Measurements from ENCODE around the gene JARID2.

DNA sequence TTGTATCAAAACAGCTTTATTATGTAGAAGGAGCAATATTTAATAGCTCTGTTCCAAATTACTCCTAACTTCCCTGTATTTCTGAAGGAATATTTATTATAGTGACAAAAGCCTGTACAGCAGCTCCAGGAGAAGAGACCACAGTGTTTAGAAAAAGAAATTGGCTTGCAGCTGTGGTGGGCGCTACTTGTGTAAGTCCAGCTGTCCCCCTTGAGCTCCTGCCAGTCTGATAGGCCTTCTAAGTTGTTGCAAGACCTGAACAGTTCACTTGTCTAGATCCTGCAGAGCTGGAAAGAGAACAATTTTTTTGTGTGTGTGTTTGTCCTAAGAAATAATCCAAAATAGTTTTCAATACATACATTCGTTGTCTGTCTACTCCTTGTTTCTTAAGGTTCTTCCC, 86.6 kb downstream of the JARID2 start:
- TF ChIP-seq TCF7L2 (IDR thresholded peaks at IDR 0.05; ENCODE audit: low read depth, low read length) (no peak), POLR2AphosphoS5 (IDR thresholded peaks at IDR 0.05; ENCODE audit: low read depth, low read length) (no peak), SIN3A (IDR thresholded peaks at IDR 0.05; ENCODE audit: borderline replicate concordance, insufficient read depth, low read depth, low read length) (no peak)
- TF ChIP-seq, protein P1, sequence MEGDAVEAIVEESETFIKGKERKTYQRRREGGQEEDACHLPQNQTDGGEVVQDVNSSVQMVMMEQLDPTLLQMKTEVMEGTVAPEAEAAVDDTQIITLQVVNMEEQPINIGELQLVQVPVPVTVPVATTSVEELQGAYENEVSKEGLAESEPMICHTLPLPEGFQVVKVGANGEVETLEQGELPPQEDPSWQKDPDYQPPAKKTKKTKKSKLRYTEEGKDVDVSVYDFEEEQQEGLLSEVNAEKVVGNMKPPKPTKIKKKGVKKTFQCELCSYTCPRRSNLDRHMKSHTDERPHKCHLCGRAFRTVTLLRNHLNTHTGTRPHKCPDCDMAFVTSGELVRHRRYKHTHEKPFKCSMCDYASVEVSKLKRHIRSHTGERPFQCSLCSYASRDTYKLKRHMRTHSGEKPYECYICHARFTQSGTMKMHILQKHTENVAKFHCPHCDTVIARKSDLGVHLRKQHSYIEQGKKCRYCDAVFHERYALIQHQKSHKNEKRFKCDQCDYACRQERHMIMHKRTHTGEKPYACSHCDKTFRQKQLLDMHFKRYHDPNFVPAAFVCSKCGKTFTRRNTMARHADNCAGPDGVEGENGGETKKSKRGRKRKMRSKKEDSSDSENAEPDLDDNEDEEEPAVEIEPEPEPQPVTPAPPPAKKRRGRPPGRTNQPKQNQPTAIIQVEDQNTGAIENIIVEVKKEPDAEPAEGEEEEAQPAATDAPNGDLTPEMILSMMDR (IDR thresholded peaks at IDR 0.05) = no peak
- TF ChIP-seq, protein P2, sequence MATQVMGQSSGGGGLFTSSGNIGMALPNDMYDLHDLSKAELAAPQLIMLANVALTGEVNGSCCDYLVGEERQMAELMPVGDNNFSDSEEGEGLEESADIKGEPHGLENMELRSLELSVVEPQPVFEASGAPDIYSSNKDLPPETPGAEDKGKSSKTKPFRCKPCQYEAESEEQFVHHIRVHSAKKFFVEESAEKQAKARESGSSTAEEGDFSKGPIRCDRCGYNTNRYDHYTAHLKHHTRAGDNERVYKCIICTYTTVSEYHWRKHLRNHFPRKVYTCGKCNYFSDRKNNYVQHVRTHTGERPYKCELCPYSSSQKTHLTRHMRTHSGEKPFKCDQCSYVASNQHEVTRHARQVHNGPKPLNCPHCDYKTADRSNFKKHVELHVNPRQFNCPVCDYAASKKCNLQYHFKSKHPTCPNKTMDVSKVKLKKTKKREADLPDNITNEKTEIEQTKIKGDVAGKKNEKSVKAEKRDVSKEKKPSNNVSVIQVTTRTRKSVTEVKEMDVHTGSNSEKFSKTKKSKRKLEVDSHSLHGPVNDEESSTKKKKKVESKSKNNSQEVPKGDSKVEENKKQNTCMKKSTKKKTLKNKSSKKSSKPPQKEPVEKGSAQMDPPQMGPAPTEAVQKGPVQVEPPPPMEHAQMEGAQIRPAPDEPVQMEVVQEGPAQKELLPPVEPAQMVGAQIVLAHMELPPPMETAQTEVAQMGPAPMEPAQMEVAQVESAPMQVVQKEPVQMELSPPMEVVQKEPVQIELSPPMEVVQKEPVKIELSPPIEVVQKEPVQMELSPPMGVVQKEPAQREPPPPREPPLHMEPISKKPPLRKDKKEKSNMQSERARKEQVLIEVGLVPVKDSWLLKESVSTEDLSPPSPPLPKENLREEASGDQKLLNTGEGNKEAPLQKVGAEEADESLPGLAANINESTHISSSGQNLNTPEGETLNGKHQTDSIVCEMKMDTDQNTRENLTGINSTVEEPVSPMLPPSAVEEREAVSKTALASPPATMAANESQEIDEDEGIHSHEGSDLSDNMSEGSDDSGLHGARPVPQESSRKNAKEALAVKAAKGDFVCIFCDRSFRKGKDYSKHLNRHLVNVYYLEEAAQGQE (IDR thresholded peaks at IDR 0.05; ENCODE audit: insufficient read depth in 1 of 2, low read depth in 2 of 2, low read length in 1 of 2) = no peak
